KG1 (cell line): ENCODE measurements around the gene SQOR.

Source experiments
- DNase-seq: peaks from one replicate; lab custom pipeline; 2025; lab: John Stamatoyannopoulos, UW

SQOR gene

DNA sequence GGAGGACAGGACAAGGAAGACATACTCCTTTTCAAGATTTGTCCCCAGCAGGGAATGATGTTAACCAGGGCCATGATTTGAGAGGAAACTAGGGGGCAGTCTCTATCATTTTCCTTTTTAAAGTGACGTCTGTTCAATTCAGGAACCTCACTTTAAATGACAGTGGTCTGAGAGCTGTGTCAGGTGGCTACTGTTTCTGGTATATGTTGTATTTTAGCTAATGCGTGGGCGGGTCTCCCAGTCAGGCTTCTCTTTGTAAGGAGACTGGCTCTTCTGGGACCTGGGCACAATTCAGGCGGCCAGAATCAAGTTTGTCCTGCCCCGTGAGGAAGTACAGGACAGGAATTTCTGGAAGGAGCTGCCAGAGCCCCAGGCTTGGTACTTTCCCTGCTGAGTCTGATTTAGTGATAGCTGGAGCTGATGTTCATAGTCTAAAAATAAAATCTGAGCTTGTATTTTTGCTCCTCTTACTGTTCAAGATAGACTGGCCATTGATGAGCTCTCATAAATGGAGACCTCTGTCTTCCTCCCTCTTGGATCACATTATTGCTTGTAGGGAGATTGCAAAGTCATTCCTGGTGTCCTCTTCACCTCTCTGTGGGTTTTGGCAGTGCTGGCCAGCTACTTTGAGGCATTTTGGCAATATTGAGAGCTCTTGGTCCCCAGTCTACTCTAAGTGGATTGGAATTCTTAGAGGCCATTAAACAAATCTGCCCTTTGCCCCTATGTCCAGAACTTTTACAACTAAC, 25.6 kb downstream of the SQOR start:
- no peak for DNase-seq

DNA sequence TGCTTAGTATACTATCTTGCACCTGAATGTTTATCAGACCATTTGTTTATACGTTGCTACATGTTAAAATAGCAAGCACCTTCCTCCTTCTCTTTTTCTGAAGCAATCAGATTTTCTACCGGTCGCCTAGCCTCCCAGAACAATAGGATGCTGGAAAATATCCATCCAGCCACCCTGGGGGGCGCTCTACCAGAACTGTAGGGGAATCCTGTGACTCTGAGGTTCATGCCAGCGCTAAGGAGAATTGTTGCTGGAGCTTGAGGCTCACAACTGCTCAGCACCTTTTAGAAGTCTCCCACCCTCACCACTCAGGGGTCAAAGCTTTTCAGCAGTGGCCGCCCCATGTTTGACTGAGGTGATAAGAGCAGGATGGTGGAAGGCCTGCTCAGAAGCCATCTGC, 27.5 kb downstream of the SQOR start:
- no peak for DNase-seq

- DNase-seq = no peak
These were observed 29.6 kb downstream of the SQOR start for GRCh38 chr15:45664451-45664850.

GRCh38 chr15:45665261-45665660, 30.4 kb downstream of the SQOR start:
- DNase-seq = no peak

DNA sequence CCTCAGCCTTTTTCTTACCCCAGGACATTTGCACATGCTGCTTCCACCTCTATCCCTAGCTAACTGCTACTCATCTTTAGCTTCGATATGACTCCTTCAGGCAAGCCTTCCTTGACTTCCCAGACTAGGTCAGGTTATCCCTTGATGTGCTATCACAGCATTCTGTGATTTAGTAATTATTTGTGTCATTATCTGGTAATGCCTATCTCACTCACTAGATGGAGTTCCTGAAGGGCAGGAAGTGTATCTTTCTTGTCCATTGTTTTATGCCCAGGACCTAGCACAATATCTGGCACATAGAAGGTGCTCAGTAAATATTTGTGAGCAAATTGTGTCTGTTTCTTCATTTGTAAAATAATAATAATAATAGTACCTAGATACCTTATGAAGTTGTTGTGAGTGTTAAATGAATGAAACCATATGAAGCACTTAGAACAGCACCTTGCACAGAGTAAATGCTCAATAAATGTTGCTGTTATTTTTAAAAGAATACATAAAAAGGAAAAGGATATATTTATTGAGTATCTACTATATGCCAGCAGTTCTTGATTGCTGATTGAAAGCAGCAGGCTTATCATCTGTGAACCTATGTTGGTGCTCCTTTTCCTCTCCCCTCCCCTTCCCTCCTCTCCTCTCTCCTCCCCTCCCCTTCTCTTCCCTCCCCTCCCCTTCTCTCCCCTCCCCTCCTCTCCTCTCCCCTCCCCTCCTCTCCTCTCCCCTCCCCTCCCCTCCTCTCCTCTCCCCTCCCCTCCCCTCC, 31.5 kb downstream of the SQOR start:
- DNase-seq = no peak

- no peak for DNase-seq
These were observed 32.2 kb downstream of the SQOR start for GRCh38 chr15:45667002-45667401.

DNA sequence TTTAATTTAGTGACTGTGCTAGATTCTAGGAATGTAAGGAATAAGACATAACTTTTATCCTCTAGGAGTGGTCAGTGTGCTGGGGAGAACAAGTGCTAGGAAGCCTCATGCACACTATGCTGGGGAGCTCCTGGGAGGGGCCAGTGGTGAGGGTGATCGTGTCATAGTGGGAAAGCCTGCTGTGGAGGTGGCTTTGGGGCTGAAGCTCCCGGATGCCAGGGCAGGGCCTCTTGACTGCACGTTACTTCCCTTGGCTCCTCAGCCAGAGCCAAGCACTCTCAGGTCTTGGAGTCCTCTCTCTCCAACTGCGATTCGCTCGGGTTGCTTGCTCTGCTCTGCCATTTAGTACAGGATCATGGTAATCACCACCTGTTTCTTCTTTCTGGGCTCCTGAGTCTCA, 33.6 kb downstream of the SQOR start:
- no peak for DNase-seq

DNA sequence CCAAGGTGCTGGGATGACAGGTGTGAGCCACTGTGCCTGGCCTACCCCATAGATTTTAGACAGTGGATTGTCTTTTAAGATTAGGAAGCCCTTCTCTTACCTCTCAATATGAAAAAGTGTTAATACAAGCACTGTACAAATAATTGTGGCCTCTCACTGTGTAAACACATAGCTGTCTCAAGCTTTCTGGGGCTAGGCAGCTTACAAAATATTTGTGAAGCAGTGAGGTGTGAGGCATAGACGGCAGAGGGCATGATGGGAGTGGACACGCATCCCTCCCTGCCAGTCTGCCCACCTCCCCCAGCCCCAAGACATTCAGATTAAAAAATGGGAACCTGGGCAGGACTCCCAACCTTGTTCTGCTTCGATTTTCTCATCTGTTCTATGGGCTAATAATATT, 34.6 kb downstream of the SQOR start:
- no peak for DNase-seq

DNA sequence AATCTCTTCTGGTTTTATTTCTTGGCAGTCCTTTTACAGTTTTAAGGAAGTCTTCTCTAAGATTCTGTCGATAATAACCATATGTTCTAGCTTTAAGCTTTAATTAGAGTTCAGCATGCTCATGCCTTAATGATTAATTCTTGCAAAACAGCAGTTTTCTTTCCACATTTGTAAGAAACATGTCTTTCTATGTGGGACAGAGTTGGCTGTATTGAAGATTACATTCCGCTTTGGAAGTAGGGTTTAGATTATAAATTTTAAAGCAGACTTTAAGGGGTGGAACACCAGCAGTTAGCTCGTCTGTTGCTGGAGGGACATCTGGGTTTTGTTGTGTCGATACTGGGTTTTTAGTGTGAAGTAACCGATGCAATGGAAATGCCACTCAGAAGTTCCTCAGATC, 35.3 kb downstream of the SQOR start:
- DNase-seq = no peak

GRCh38 chr15:45670511-45670910, 35.7 kb downstream of the SQOR start:
- no peak for DNase-seq

GRCh38 chr15:45674677-45675076, 39.8 kb downstream of the SQOR start:
- no peak for DNase-seq

DNA sequence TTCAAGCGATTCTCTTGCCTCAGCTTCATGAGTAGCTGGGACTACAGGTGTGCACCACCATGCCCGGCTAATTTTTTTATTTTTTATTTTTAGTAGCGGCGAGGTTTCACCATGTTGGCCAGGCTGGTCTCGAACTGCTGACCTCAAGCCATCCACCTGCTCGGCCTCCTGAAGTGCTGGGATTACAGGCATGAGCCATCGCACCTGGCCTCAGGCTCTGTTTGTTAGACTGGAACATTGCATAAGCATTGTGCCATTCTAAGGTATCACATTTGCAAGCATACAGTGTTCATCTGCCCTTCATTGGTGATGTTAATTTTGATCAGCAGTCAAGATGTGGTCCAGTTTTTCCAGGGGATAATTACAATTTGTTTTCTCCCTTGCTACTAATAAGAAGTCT, 43.0 kb downstream of the SQOR start:
- no peak for DNase-seq

- DNase-seq = no peak
These were observed 43.8 kb downstream of the SQOR start for GRCh38 chr15:45678459-45679178.

DNA sequence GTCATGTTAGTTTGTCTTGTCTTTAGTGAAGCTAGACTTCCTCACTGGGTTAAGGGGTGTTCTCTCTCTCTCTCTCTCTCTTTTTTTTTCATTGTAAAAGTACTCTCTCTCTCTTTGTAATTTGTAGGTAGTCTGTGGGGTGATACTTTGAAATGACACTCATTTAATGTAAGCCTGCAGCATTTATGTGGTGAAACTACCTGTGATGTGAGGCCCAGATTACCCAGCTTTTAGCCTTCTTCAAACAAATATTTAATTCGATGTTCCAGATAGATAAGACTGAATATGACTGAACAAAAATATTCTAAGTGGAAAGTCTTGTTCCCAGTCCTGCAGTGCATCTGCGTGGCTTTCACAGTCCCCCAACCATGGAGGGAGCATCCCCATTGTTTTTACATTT, 49.7 kb downstream of the SQOR start:
- DNase-seq = no peak

- DNase-seq = no peak
These were observed 54.8 kb downstream of the SQOR start for GRCh38 chr15:45689616-45690015.

GRCh38 chr15:45690581-45691260, 55.9 kb downstream of the SQOR start:
- no peak for DNase-seq

GRCh38 chr15:45701108-45701507, 66.3 kb downstream of the SQOR start:
- no peak for DNase-seq

- DNase-seq = no peak
These were observed 67.2 kb downstream of the SQOR start for GRCh38 chr15:45702041-45702440.

DNA sequence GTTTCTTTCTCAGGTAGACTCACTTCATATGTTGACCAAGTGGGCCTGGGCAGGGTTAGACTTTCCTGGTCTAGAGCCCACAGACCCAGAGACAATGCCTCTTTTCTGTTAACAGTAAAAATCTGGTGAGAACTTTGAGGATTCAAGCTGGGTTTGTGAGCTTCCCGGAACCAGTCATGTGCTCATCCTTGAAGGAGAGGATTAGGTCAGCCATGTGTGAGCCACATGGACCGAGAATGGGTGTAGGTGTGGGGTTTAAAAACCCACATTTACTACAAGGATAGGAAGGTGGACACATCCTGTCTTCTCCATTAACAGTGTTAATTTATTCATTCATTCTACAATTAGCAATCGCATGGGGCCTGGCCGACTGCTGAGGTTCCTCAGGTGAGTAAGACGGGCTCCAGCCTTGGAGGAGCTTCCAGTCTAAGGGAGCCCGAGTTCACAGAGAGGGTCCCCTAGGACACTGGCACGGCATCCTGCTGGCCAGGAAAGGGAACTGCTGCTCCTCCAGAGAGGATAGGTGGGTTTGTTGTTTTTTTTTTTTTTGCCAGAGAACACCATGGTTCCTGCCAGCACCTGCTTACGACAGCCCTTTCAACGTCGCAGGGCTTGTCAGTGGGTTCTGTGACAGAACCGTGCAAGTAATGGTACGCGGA, 69.0 kb downstream of the SQOR start:
- DNase-seq = no peak

DNA sequence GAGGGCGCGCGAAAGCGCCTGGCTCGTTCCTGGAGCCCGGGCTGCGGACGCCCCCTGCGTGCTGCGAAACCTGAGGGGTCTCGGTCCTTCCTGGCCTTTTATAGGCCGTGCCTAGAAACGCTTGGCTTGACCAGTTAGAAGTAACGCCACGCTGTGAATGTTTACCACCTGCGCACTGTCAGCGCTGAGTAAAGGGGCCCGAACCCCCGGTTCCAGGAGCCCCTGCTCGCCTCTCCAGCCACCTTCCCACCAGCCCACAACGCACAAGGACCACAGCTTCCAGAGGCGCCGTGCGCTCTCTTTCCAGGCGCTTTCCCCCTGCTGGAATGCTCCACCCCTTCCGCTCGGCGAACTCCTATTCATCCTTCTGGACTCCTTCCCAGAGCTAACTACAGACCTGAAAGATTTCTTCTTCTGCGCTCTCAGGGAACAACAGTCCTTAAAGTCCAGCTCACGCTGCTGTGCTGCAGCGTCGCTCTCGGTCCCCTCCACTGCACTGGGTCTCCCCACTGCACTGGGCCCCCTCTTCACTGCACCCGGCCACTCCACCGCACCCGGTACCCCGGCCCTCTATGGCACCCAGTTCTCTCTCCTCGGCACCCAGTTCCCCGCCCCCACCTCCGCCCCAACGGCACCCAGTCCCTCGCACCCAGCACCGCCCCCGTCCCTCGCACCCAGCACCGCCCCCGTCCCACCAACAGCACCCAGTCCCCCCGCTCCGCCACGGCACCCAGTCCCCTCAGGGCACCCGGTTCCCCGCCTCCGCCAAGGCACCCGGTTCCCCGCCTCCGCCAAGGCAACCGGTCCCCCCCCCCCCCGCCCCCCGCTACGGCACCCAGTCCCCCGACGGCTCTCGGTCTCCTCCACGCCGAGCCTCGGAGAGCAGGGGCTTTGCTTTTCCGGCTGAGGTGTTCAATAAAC, 69.8 kb downstream of the SQOR start:
- no peak for DNase-seq
